HepG2 (cell line): ENCODE data around the gene QSOX1. TPM values are rescaled to one million over a fixed set of nuclear protein-coding genes. Genes with fewer than 3 reads are reported as not detected.

Experiments used
- ATAC-seq: fragments of 200-7000 bp; cut with Tn5 transposase; 3 replicates; pipeline ENCODE4 v1.9.1; 2020; ENCODE audit warnings: mild to moderate bottlenecking, moderate library complexity
- BruUV-seq: library from RNA; stranded (reverse); fragments of 400-500 nt; replicated peaks from 2 replicates; lab custom pipeline; 2021; lab: Mats Ljungman, UMichigan
- CTCF ChIA-PET: fragments of 300-600 bp; formaldehyde crosslinking; extraction: SDS; loops from one replicate; lab custom pipeline; 2021; ENCODE audit warnings: low total read pairs, inconsistent platforms, low intra/inter-chr PET ratio; lab: Yijun Ruan, JAX
- POLR2A ChIA-PET: fragments of 350-600 bp; sonication (Branson Sonifier 250); formaldehyde crosslinking; loops from one replicate; lab custom pipeline; 2020; ENCODE audit warnings: antibody characterized with exemption, inconsistent platforms; lab: Yijun Ruan, JAX
- DNase-seq: peaks from one replicate; pipeline ENCODE4 v3.0.0-alpha.2; 2015; ENCODE audit warnings: low spot score
- FAIRE-seq: peaks from 3 replicates; lab custom pipeline; 2011; peaks lifted over from hg19 to GRCh38; lab: Jason Lieb, UNC
- H2AFZ ChIP-seq: one replicate; pipeline ENCODE4 v1.6.1; 2011; ENCODE audit warnings: low read length, inconsistent platforms
- H3K27ac ChIP-seq: fragments of 300-600 bp; 3 replicates; pipeline ENCODE4 v1.8.0; 2011; ENCODE audit warnings: mixed run types, mild to moderate bottlenecking, mixed read lengths, low read length, inconsistent platforms; ENCODE audit not compliant: insufficient read depth; ENCODE audit errors: extremely low read length
- H3K27me3 ChIP-seq, 2 experiments: fragments of 200-600 bp in 1 of 2; 2 replicates in 1 of 2; 3 replicates in 1 of 2; pipeline versions ENCODE4 v1.6.0 to v1.8.0; 2011; ENCODE audit warnings: low read length in 2 of 2, mild to moderate bottlenecking in 2 of 2, moderate library complexity in 2 of 2, inconsistent platforms in 1 of 2; ENCODE audit not compliant: insufficient read depth in 2 of 2, control insufficient read depth in 1 of 2
- H3K36me3 ChIP-seq, 2 experiments: fragments of 200-600 bp in 1 of 2; replicated peaks in 1 of 2; 2 replicates in 1 of 2; 3 replicates in 1 of 2; pipeline versions ENCODE4 v1.5.1 to v1.8.0; 2011; ENCODE audit warnings: low read length in 2 of 2, inconsistent platforms in 1 of 2; ENCODE audit not compliant: insufficient read depth in 2 of 2, control insufficient read depth in 1 of 2
- H3K4me1 ChIP-seq: 2 replicates; pipeline ENCODE4 v1.5.1; 2012; ENCODE audit warnings: low read length, inconsistent platforms; ENCODE audit not compliant: insufficient read depth
- H3K4me2 ChIP-seq: 2 replicates; pipeline ENCODE4 v1.6.0; 2011; ENCODE audit warnings: low read depth, low read length, inconsistent platforms
- H3K4me3 ChIP-seq, 3 experiments: fragments of 200-600 bp in 1 of 3; sonication (generic), shearing (Covaris generic) in 1 of 3; replicated peaks in 1 of 3; 2 replicates each; pipeline ENCODE4 v1.5.1; 2011 to 2016; ENCODE audit warnings: low read length in 3 of 3, inconsistent platforms in 2 of 3, low read depth in 2 of 3, mild to moderate bottlenecking in 2 of 3, control low read depth in 1 of 3, mixed read lengths in 1 of 3; ENCODE audit not compliant: insufficient read depth in 1 of 3
- H3K79me2 ChIP-seq: one replicate; pipeline ENCODE4 v1.6.1; 2011; ENCODE audit warnings: low read length, inconsistent platforms; ENCODE audit not compliant: insufficient read depth
- H3K9ac ChIP-seq: 2 replicates; pipeline ENCODE4 v1.6.0; 2011; ENCODE audit warnings: mild to moderate bottlenecking, low read depth, low read length, inconsistent platforms; ENCODE audit not compliant: insufficient read depth
- H3K9me3 ChIP-seq: 2 replicates; pipeline ENCODE4 v1.5.1; 2012; ENCODE audit warnings: mild to moderate bottlenecking, low read length
- H4K20me1 ChIP-seq: 2 replicates; pipeline ENCODE4 v1.6.0; 2011; ENCODE audit warnings: inconsistent platforms, mild to moderate bottlenecking, low read length, moderate library complexity; ENCODE audit not compliant: insufficient read depth
- BRD4 ChIP-seq: sonication (generic); formaldehyde crosslinking; IDR thresholded peaks from 2 replicates; pipeline ENCODE4 v1.4.0; 2020; ENCODE audit warnings: missing genetic modification reagents
- CBX1 ChIP-seq: IDR thresholded peaks from one replicate; pipeline ENCODE4 v1.6.1; 2016; ENCODE audit warnings: antibody characterized with exemption, low read depth
- CREM ChIP-seq, 2 experiments: sonication (generic) in 1 of 2; formaldehyde crosslinking in 1 of 2; IDR thresholded peaks; 2 replicates each; pipeline versions ENCODE4 v1.4.0 to v1.6.1; 2016 to 2020; ENCODE audit warnings: antibody characterized with exemption in 1 of 2, mild to moderate bottlenecking in 1 of 2, missing genetic modification reagents in 1 of 2
- DNMT1 ChIP-seq: sonication (generic); formaldehyde crosslinking; IDR thresholded peaks from 2 replicates; pipeline ENCODE4 v1.5.1; 2020; ENCODE audit warnings: mild to moderate bottlenecking, missing genetic modification reagents
- GATAD2A ChIP-seq: IDR thresholded peaks from 2 replicates; pipeline ENCODE4 v1.6.1; 2016
- MEF2D ChIP-seq: sonication (generic); formaldehyde crosslinking; IDR thresholded peaks from 2 replicates; pipeline ENCODE4 v1.5.1; 2020; ENCODE audit warnings: mild to moderate bottlenecking, missing genetic modification reagents
- PHF21A ChIP-seq: sonication (generic); formaldehyde crosslinking; IDR thresholded peaks from 2 replicates; pipeline ENCODE4 v1.5.0; 2020; ENCODE audit warnings: mild to moderate bottlenecking, missing genetic modification reagents
- POLR2G ChIP-seq: fragments of 200-400 bp; formaldehyde crosslinking; IDR thresholded peaks from 2 replicates; pipeline ENCODE4 v1.6.1; 2018; ENCODE audit warnings: mild to moderate bottlenecking, low read depth, low read length, moderate library complexity
- RFX5 ChIP-seq: IDR thresholded peaks from 2 replicates; pipeline ENCODE4 v1.6.1; 2011; ENCODE audit warnings: low read depth, low read length, improper control_type of control experiment
- ZBTB20 ChIP-seq: sonication (generic); formaldehyde crosslinking; IDR thresholded peaks from 2 replicates; pipeline ENCODE4 v1.8.1; 2023; ENCODE audit warnings: missing genetic modification reagents, low read depth, mild to moderate bottlenecking, borderline replicate concordance
- ZBTB33 ChIP-seq: sonication (generic); formaldehyde crosslinking; IDR thresholded peaks from 2 replicates; pipeline ENCODE4 v1.4.0; 2020; ENCODE audit warnings: missing genetic modification reagents
- ZNF792 ChIP-seq: IDR thresholded peaks from 2 replicates; pipeline ENCODE4 v1.6.1; 2016
- WGBS: methylation state at CpG from one replicate; pipeline ENCODE4 v1.1.6; 2017; ENCODE audit warnings: low lambda C conversion rate; 5-methylcytosine and 5-hydroxymethylcytosine counted together
- in situ Hi-C: cut with HindIII; loops from 2 replicates; pipeline ENCODE4 v1.10.0; 2017; ENCODE audit warnings: low pct_unique_long_range_greater_than_20kb; ENCODE audit not compliant: extremely low pct_ligation_motif_present
- intact Hi-C: fragments of 100-400 bp; cut with micrococcal nuclease; formaldehyde crosslinking; loops from one replicate; pipeline ENCODE4 v1.10.0; 2022; ENCODE audit not compliant: unreplicated experiment
- polyA plus RNA-seq, 8 experiments: library from polyadenylated mRNA; depleted of rRNA in 3 of 8; stranded (reverse) in 7 of 8; unstranded in 1 of 8; fragments of >200 nt; fragmentation: Illumina TruSeq in 4 of 8; extraction: Trizol in 4 of 8; gene quantifications; 2 replicates each; pipeline versions ENCODE4 v1.2.1 to v1.2.3, GENCODE V29; 2011 to 2016; ENCODE audit warnings: low read depth in 4 of 8, missing spikeins in 1 of 8, mixed read lengths in 1 of 8; ENCODE audit not compliant: insufficient read depth in 1 of 8
- total RNA-seq, 5 experiments: library from RNA; depleted of rRNA; stranded (reverse); fragments of >200 nt; fragmentation: Illumina TruSeq; extraction: Trizol; gene quantifications; 2 replicates each; pipeline ENCODE4 v1.2.3, GENCODE V29; 2016; ENCODE audit warnings: low read depth in 1 of 5

Gene QSOX1
- total and polyA plus RNA-seq, 2 of the 13 experiments (the other 11 are each of a cell fraction or from before 2014, with no cell fraction given) = 6.8 to 40.2 TPM

- TF ChIP-seq CBX1 (no peak), ZBTB33 (CRISPR knock-in tag) (no peak), MEF2D (CRISPR knock-in tag) (no peak), CREM (IDR thresholded peaks at IDR 0.05) (no peak), CREM (CRISPR knock-in tag; IDR thresholded peaks at IDR 0.05) (no peak), ZBTB20 (no peak), ZNF792 (no peak), PHF21A (CRISPR knock-in tag) (no peak), DNMT1 (CRISPR knock-in tag) (no peak), GATAD2A (CRISPR knock-in tag) (no peak), POLR2G (no peak), BRD4 (CRISPR knock-in tag) (no peak), RFX5 (no peak)
- TF ChIP-seq, all 625 proteins: peak for 0
- 60% methylated on average over 1 of the region's 5 CpGs for WGBS
- Histone ChIP-seq H3K4me2 (no peak overlapping the region), H2AFZ (no peak overlapping the region), H3K27me3 (no peaks in the 10 kb centered on the region), H3K9me3 (no peaks in the 10 kb centered on the region), H3K4me3 (no peak overlapping the region), H3K27ac (no peak overlapping the region), H4K20me1 (no peaks in the 10 kb centered on the region), H3K9ac (no peak overlapping the region), H3K36me3 (no peaks in the 10 kb centered on the region), H3K4me1 (no peaks in the 10 kb centered on the region), H3K79me2 (no peaks in the 10 kb centered on the region)
- no peak for ATAC-seq
- intact Hi-C loops (loop anchor here (10.0 kb wide), 1 partner anchor 60 kb away; no protein-coding TSS in a partner anchor), in situ Hi-C loops (loop anchor here (5.0 to 10.0 kb wide), 3 partner anchors 80 to 302 kb away; no protein-coding TSS in a partner anchor)
- FAIRE-seq = no peak
- POLR2A ChIA-PET = no interaction called here
- no TSS peak for BruUV-seq
- DNase-seq = no peak
- CTCF ChIA-PET = no interaction called here
These were observed 30.6 kb downstream of the QSOX1 start for GRCh38 chr1:180185281-180185680.
